ENCODE results near the gene PNN. TPM values are rescaled to one million over a fixed set of nuclear protein-coding genes. Genes with fewer than 3 reads are reported as not detected.

The PNN gene
- total and polyA plus RNA-seq, 4 donors: 26.8 to 45.1 (median 37.7) TPM

GRCh38 chr14:39173198-39173597, 1.9 kb upstream of the PNN start:
- H3K27ac ChIP-seq (ENCODE audit: low read depth in 1 of 2, low read length in 1 of 2): no peak overlapping the region
- H3K4me1 ChIP-seq (ENCODE audit: control insufficient read depth in 5 of 5, insufficient read depth in 5 of 5, low read length in 5 of 5): peaks cover 0 to 22% (median 10%) of the 10 kb centered on the region in 5 donors
- no peak for TF ChIP-seq CTCF (IDR thresholded peaks at IDR 0.05; ENCODE audit: control extremely low read depth, extremely low read depth)
- peaks cover 8 to 24% (median 14%) of the 10 kb centered on the region in 4 donors for H3K36me3 ChIP-seq (ENCODE audit: control insufficient read depth in 4 of 4, insufficient read depth in 4 of 4, low read length in 4 of 4)
- DNase-seq (no peak), ATAC-seq (ENCODE audit: insufficient read depth, low FRiP score) (no peak)
- no peaks in the 10 kb centered on the region for H3K27me3 ChIP-seq (ENCODE audit: control insufficient read depth in 3 of 3, insufficient read depth in 3 of 3, low read length in 2 of 3)
- H3K9ac ChIP-seq (ENCODE audit: insufficient read depth in 1 of 2, low read length in 2 of 2): no peak overlapping the region
- no peak overlapping the region for H3K4me3 ChIP-seq
- 80 to 93% methylated on average over 3 of the region's 3 CpGs for WGBS, 2 donors
- peaks cover 0 to 2% (median 0%) of the 10 kb centered on the region in 4 donors for H3K9me3 ChIP-seq (ENCODE audit: control insufficient read depth in 4 of 4, insufficient read depth in 3 of 4, low read length in 3 of 4)

GRCh38 chr14:39175445-39176262, 600 bp downstream of the PNN start:
- Histone ChIP-seq H3K36me3 (ENCODE audit: control insufficient read depth in 4 of 4, insufficient read depth in 4 of 4, low read length in 4 of 4) (peaks cover 16 to 40% (median 29%) of the 10 kb centered on the region in 4 donors), H3K27me3 (ENCODE audit: control insufficient read depth in 3 of 3, insufficient read depth in 3 of 3, low read length in 2 of 3) (no peaks in the 10 kb centered on the region), H3K9me3 (ENCODE audit: control insufficient read depth in 4 of 4, insufficient read depth in 3 of 4, low read length in 3 of 4) (no peaks in the 10 kb centered on the region), H3K4me3 (peak overlapping the region; percentile 99), H3K27ac (ENCODE audit: low read depth in 1 of 2, low read length in 1 of 2) (peak overlapping the region; percentile 91 to 97), H3K9ac (ENCODE audit: insufficient read depth in 1 of 2, low read length in 2 of 2) (peak overlapping the region; percentile 88 to 91), H3K4me1 (ENCODE audit: control insufficient read depth in 5 of 5, insufficient read depth in 5 of 5, low read length in 5 of 5) (peaks cover 0 to 11% (median 0%) of the 10 kb centered on the region in 5 donors)
- peak in 2 of 3 donors; percentile 67 to 69 for DNase-seq
- ATAC-seq (ENCODE audit: insufficient read depth, low FRiP score): peak; percentile 4
- WGBS, 2 donors: 1% methylated on average over 36 of the region's 36 CpGs
- no peak for TF ChIP-seq CTCF (IDR thresholded peaks at IDR 0.05; ENCODE audit: control extremely low read depth, extremely low read depth)

- DNase-seq (no peak), ATAC-seq (ENCODE audit: insufficient read depth, low FRiP score) (no peak)
- 70 to 83% methylated on average over 5 of the region's 5 CpGs for WGBS, 2 donors
- Histone ChIP-seq H3K27me3 (ENCODE audit: control insufficient read depth in 3 of 3, insufficient read depth in 3 of 3, low read length in 2 of 3) (no peaks in the 10 kb centered on the region), H3K36me3 (ENCODE audit: control insufficient read depth in 4 of 4, insufficient read depth in 4 of 4, low read length in 4 of 4) (peaks cover 23 to 49% (median 37%) of the 10 kb centered on the region in 4 donors), H3K4me1 (ENCODE audit: control insufficient read depth in 5 of 5, insufficient read depth in 5 of 5, low read length in 5 of 5) (peaks cover 0 to 8% (median 0%) of the 10 kb centered on the region in 5 donors), H3K4me3 (no peak overlapping the region), H3K27ac (ENCODE audit: low read depth in 1 of 2, low read length in 1 of 2) (no peak overlapping the region), H3K9ac (ENCODE audit: insufficient read depth in 1 of 2, low read length in 2 of 2) (peak overlapping the region; percentile 88 to 91), H3K9me3 (ENCODE audit: control insufficient read depth in 4 of 4, insufficient read depth in 3 of 4, low read length in 3 of 4) (no peaks in the 10 kb centered on the region)
- no peak for TF ChIP-seq CTCF (IDR thresholded peaks at IDR 0.05; ENCODE audit: control extremely low read depth, extremely low read depth)
Measured at GRCh38 chr14:39176263-39177167, 1.5 kb downstream of the PNN start.
